H9 (cell line): ENCODE results near the gene DNLZ. TPM values are rescaled to one million over a fixed set of nuclear protein-coding genes. Genes with fewer than 3 reads are reported as not detected.

Experiments used
- DNase-seq: peaks from one replicate; pipeline ENCODE4 v3.0.0-alpha.2; 2017
- H2AFZ ChIP-seq: one replicate; pipeline ENCODE4 v1.6.1; 2013; ENCODE audit warnings: mild to moderate bottlenecking, low read length, control low read depth, moderate library complexity
- H2AK5ac ChIP-seq: 2 replicates; pipeline ENCODE4 v1.6.1; 2013; ENCODE audit warnings: low read length, control low read depth, mixed read lengths; ENCODE audit not compliant: insufficient read length
- H2BK120ac ChIP-seq: one replicate; pipeline ENCODE4 v1.6.1; 2013; ENCODE audit warnings: low read depth, mild to moderate bottlenecking, low read length, control low read depth, inconsistent platforms; ENCODE audit not compliant: poor library complexity, severe bottlenecking
- H2BK12ac ChIP-seq: 2 replicates; pipeline ENCODE4 v1.6.1; 2013; ENCODE audit warnings: low read length, control low read depth, mixed read lengths, low read depth; ENCODE audit not compliant: insufficient read length
- H2BK15ac ChIP-seq: 2 replicates; pipeline ENCODE4 v1.6.1; 2013; ENCODE audit warnings: low read depth, low read length, control low read depth
- H2BK20ac ChIP-seq: one replicate; pipeline ENCODE4 v1.6.1; 2013; ENCODE audit warnings: low read depth, mild to moderate bottlenecking, low read length, control low read depth, inconsistent platforms; ENCODE audit not compliant: poor library complexity, severe bottlenecking
- H2BK5ac ChIP-seq: 2 replicates; pipeline ENCODE4 v1.6.1; 2013; ENCODE audit warnings: low read length, control low read depth, mixed read lengths; ENCODE audit not compliant: insufficient read length
- H3K14ac ChIP-seq: 2 replicates; pipeline ENCODE4 v1.6.1; 2013; ENCODE audit warnings: low read length, control low read depth; ENCODE audit not compliant: insufficient read depth
- H3K18ac ChIP-seq: 2 replicates; pipeline ENCODE4 v1.6.1; 2013; ENCODE audit warnings: low read depth, mild to moderate bottlenecking, mixed read lengths, low read length, control low read depth; ENCODE audit not compliant: insufficient read length
- H3K23ac ChIP-seq: 2 replicates; pipeline ENCODE4 v1.6.1; 2013; ENCODE audit warnings: low read length, control low read depth, mixed read lengths, low read depth; ENCODE audit not compliant: insufficient read length
- H3K23me2 ChIP-seq: 2 replicates; pipeline ENCODE4 v1.6.1; 2013; ENCODE audit warnings: low read depth, mild to moderate bottlenecking, mixed read lengths, low read length, control low read depth; ENCODE audit not compliant: insufficient read length, poor library complexity, severe bottlenecking
- H3K27ac ChIP-seq: 2 replicates; pipeline ENCODE4 v1.5.1; 2013; ENCODE audit warnings: low read length, control low read depth, mixed read lengths, low read depth; ENCODE audit not compliant: insufficient read length
- H3K27me3 ChIP-seq: 2 replicates; pipeline ENCODE4 v1.6.1; 2013; ENCODE audit warnings: low read length, control low read depth, inconsistent platforms; ENCODE audit not compliant: insufficient read depth
- H3K4ac ChIP-seq: 2 replicates; pipeline ENCODE4 v1.6.1; 2013; ENCODE audit warnings: low read depth, mild to moderate bottlenecking, control low read depth, inconsistent platforms, low read length, moderate library complexity
- H3K4me1 ChIP-seq: 2 replicates; pipeline ENCODE4 v1.6.1; 2013; ENCODE audit warnings: low read length, control low read depth, inconsistent platforms; ENCODE audit not compliant: insufficient read depth
- H3K4me2 ChIP-seq: 2 replicates; pipeline ENCODE4 v1.6.1; 2013; ENCODE audit warnings: low read length, control low read depth, mixed read lengths; ENCODE audit not compliant: insufficient read length, insufficient read depth
- H3K56ac ChIP-seq: 2 replicates; pipeline ENCODE4 v1.6.1; 2013; ENCODE audit warnings: low read depth, mild to moderate bottlenecking, mixed read lengths, low read length, control low read depth; ENCODE audit not compliant: insufficient read length
- H3K79me1 ChIP-seq: 2 replicates; pipeline ENCODE4 v1.6.1; 2013; ENCODE audit warnings: low read depth, mild to moderate bottlenecking, moderate library complexity, low read length, control low read depth, inconsistent platforms; ENCODE audit not compliant: insufficient read depth, poor library complexity, severe bottlenecking
- H3K79me2 ChIP-seq: 2 replicates; pipeline ENCODE4 v1.6.1; 2013; ENCODE audit warnings: low read length, control low read depth, inconsistent platforms; ENCODE audit not compliant: insufficient read depth
- H3K9ac ChIP-seq: 2 replicates; pipeline ENCODE4 v1.6.1; 2013; ENCODE audit warnings: low read length, control low read depth, mixed read lengths; ENCODE audit not compliant: insufficient read length; ENCODE audit errors: extremely low read depth
- H3K9me3 ChIP-seq: one replicate; pipeline ENCODE4 v1.6.1; 2013; ENCODE audit warnings: low read depth, low read length, inconsistent platforms; ENCODE audit not compliant: control insufficient read depth
- H3T11ph ChIP-seq: one replicate; pipeline ENCODE4 v1.6.1; 2013; ENCODE audit warnings: mild to moderate bottlenecking, low read length, control low read depth, inconsistent platforms
- H4K20me1 ChIP-seq: one replicate; pipeline ENCODE4 v1.6.1; 2013; ENCODE audit not compliant: control insufficient read depth, insufficient read length, insufficient read depth
- H4K5ac ChIP-seq: 2 replicates; pipeline ENCODE4 v1.6.1; 2013; ENCODE audit warnings: low read depth, mild to moderate bottlenecking, mixed read lengths, low read length, control low read depth; ENCODE audit not compliant: insufficient read length
- H4K8ac ChIP-seq: replicated peaks from 2 replicates; pipeline ENCODE4 v1.6.1; 2013; ENCODE audit warnings: low read length, control low read depth, mixed read lengths, low read depth; ENCODE audit not compliant: insufficient read length
- H4K91ac ChIP-seq: 2 replicates; pipeline ENCODE4 v1.6.1; 2013; ENCODE audit warnings: low read depth, mild to moderate bottlenecking, moderate library complexity, mixed read lengths, low read length, control low read depth; ENCODE audit not compliant: insufficient read length
- H3K27ac Mint-ChIP-seq, 3 experiments: 2 replicates in 2 of 3; 3 replicates in 1 of 3; pipeline ENCODE4 v1.8.0; 2020 to 2021; ENCODE audit warnings: mixed read lengths in 3 of 3, mild to moderate bottlenecking in 1 of 3, moderate library complexity in 1 of 3
- H3K27me3 Mint-ChIP-seq: 2 replicates; pipeline ENCODE4 v1.8.0; 2021; ENCODE audit warnings: low read depth, mild to moderate bottlenecking, moderate library complexity, mixed read lengths
- H3K36me3 Mint-ChIP-seq, 3 experiments: 2 replicates in 2 of 3; 3 replicates in 1 of 3; pipeline ENCODE4 v1.8.0; 2020 to 2021; ENCODE audit warnings: low read depth in 3 of 3, mixed read lengths in 3 of 3; ENCODE audit not compliant: insufficient read depth in 1 of 3
- H3K4me1 Mint-ChIP-seq, 2 experiments: 2 replicates each; pipeline ENCODE4 v1.8.0; 2020; ENCODE audit warnings: mixed read lengths in 2 of 2
- H3K4me3 Mint-ChIP-seq, 2 experiments: 2 replicates in 1 of 2; 3 replicates in 1 of 2; pipeline ENCODE4 v1.8.0; 2020 to 2021; ENCODE audit warnings: mild to moderate bottlenecking in 2 of 2, mixed read lengths in 2 of 2, moderate library complexity in 1 of 2
- H3K9me3 Mint-ChIP-seq, 2 experiments: 2 replicates in 1 of 2; 3 replicates in 1 of 2; pipeline ENCODE4 v1.8.0; 2020; ENCODE audit warnings: mild to moderate bottlenecking in 2 of 2, mixed read lengths in 2 of 2, moderate library complexity in 1 of 2
- WGBS: extraction: QIAGEN DNeasy Blood & Tissue Kit; methylation state at CpG from one replicate; pipeline ENCODE4 v1.1.7; 2013; ENCODE audit warnings: missing lambda C conversion rate, low lambda C conversion rate, mixed read lengths; ENCODE audit not compliant: insufficient read length; ENCODE audit errors: extremely low coverage; 5-methylcytosine and 5-hydroxymethylcytosine counted together
- total RNA-seq: library from RNA; stranded (reverse); gene quantifications from 2 replicates; pipeline ENCODE4 v1.2.1, GENCODE V29; 2021
- TF ChIP-seq, protein P1 (sequence below): fragments of 200-600 bp; sonication (generic); conservative IDR thresholded peaks from 3 replicates; pipeline ENCODE4 v1.8.0; 2021; ENCODE audit warnings: antibody characterized with exemption, mild to moderate bottlenecking

DNLZ gene
- total RNA-seq, 1 experiment from 2014 or later: 24.8 TPM

DNA sequence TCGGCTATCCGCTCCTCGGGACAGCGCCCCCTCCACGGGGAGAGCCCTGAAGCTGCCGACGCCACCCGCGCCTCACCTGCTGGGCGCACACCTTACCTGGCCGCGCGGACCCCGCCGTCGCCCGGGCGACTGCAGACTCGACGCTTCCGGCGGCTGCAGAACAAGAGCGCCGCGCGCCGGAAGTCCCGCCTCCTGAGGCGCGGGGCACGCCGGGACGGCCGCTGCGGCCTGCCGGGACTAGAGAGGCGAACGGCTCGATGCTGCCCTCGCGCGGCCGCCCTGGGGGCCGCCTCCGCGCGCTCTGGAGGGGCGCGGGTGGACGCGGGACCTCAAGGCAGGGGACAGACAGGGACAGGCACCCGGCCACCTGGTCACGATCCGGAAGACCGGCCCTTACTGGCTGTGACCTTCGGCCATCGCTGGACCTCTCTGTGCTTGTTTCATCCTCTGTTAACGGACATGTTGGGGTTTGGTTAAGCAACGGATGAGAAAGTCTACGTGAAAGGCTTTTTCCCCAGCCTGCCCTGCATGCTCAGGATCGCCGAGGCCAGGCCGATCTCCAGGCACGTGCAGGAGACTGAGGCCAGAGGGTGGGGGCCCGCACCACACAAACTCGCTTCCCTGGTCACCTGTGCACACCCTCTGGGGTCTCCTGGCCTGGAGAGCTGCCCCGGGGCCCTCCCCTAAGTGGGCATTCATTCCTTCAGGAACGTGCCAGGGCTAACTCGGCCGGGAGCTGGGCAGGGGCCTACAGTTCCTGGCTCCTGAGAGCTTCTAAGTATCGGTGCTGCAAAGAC is 36.7 kb upstream of the DNLZ start, which contains the start of gene SNAPC4:
Gene SNAPC4, minus strand, starts transcription at position 133 of the 797 bp plus-strand sequence. CDS start 1,742 bp downstream, outside the sequence.
- H3T11ph ChIP-seq: no peak within 1 kb of the TSS
- no peaks in the 10 kb centered on the region for H3K27me3 ChIP-seq
- no peak within 1 kb of the TSS for H3K18ac ChIP-seq
- H4K20me1 ChIP-seq: no peaks in the 10 kb centered on the region
- peak within 1 kb of the TSS; percentile 70 to 94 (median 90); a peak in 6 of 7 replicates for H3K27ac Mint-ChIP-seq
- H3K27me3 Mint-ChIP-seq: no peaks in the 10 kb centered on the region
- no peak within 1 kb of the TSS for H4K8ac ChIP-seq
- peak within 1 kb of the TSS; percentile 74 for H3K9ac ChIP-seq
- H3K4me2 ChIP-seq: peak within 1 kb of the TSS; percentile 94
- no peak within 1 kb of the TSS for H2BK15ac ChIP-seq
- H3K4me1 ChIP-seq: no peaks in the 10 kb centered on the region
- peaks cover 11 to 12% of the 10 kb centered on the region in 2 experiments for H3K4me1 Mint-ChIP-seq
- H3K36me3 Mint-ChIP-seq: peaks cover 21 to 69% (median 60%) of the 10 kb centered on the region in 3 experiments
- peak; percentile 92 for DNase-seq
- no CpG with 5 or more reads among the region's 71 CpGs for WGBS
- peaks cover 6% of the 10 kb centered on the region for H3K23me2 ChIP-seq
- no peak within 1 kb of the TSS for H3K56ac ChIP-seq
- no peak within 1 kb of the TSS for H2BK20ac ChIP-seq
- H3K9me3 ChIP-seq: no peaks in the 10 kb centered on the region
- H2AK5ac ChIP-seq: no peak within 1 kb of the TSS
- no peak within 1 kb of the TSS for H2AFZ ChIP-seq
- peak within 1 kb of the TSS; percentile 48; the same call in 1 of the 2 replicates for H3K14ac ChIP-seq
- H3K4ac ChIP-seq: no peak within 1 kb of the TSS
- no peaks in the 10 kb centered on the region for H3K9me3 Mint-ChIP-seq
- no peak within 1 kb of the TSS for H3K23ac ChIP-seq
- H4K91ac ChIP-seq: no peak within 1 kb of the TSS
- no peak within 1 kb of the TSS for H2BK5ac ChIP-seq
- peaks cover 7% of the 10 kb centered on the region for H3K79me1 ChIP-seq
- peaks cover 12% of the 10 kb centered on the region; the same call in 1 of the 2 replicates for H3K79me2 ChIP-seq
- peak within 1 kb of the TSS; percentile 89 to 94 for H3K4me3 Mint-ChIP-seq
- no peak within 1 kb of the TSS for H2BK120ac ChIP-seq
- H2BK12ac ChIP-seq: no peak within 1 kb of the TSS
- TF ChIP-seq, protein P1, sequence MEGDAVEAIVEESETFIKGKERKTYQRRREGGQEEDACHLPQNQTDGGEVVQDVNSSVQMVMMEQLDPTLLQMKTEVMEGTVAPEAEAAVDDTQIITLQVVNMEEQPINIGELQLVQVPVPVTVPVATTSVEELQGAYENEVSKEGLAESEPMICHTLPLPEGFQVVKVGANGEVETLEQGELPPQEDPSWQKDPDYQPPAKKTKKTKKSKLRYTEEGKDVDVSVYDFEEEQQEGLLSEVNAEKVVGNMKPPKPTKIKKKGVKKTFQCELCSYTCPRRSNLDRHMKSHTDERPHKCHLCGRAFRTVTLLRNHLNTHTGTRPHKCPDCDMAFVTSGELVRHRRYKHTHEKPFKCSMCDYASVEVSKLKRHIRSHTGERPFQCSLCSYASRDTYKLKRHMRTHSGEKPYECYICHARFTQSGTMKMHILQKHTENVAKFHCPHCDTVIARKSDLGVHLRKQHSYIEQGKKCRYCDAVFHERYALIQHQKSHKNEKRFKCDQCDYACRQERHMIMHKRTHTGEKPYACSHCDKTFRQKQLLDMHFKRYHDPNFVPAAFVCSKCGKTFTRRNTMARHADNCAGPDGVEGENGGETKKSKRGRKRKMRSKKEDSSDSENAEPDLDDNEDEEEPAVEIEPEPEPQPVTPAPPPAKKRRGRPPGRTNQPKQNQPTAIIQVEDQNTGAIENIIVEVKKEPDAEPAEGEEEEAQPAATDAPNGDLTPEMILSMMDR: peak; percentile 97
- no peak within 1 kb of the TSS for H4K5ac ChIP-seq
- no peak within 1 kb of the TSS for H3K27ac ChIP-seq
